ENCODE results near the gene NEK3.

DNA sequence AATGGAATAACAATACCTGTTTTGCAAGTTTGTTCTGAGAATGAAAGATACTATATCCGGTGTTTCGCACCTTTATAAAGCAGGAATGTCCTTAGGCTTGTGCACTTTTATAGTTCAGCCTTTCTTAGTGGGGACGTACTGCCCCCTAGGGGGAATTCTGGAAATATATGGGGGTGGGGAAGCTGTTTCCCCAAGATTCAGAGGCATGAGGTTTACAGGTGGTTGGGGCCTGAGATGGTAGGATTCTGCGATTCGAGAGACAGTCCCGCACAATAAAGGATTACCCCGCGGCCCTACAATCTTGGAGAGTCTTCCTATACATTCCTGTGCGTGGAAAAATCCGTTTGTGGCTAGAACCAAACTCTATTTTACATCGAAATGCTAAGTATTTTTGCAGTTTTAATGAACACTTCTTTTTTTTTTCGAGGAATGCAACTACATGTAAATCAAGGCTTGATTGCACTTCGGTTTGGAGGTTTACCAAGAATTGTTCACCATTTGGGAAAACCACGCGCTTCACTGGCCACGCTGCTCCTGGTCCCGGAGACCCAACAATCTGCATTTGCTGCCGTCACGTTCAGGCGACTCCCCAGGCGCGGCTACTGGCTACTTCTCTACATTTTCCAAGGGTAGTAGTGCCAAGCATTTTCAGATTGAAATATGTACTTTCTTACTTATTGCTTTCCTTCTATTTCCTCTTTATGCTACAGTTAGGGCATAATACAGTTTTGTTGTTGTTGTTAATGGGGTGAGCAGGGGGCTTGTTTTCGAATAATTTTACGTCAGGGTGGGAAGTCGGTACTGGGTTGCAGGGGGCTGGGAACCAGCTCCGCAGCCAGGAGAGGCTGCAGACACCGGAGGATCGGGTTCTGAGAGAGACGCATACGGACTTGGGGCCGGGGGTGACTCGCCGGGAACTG, 31.4 kb downstream of the NEK3 start:
- no peak for TF ChIP-seq POLR2A (IDR thresholded peaks at IDR 0.05)
- TF ChIP-seq, protein P1, sequence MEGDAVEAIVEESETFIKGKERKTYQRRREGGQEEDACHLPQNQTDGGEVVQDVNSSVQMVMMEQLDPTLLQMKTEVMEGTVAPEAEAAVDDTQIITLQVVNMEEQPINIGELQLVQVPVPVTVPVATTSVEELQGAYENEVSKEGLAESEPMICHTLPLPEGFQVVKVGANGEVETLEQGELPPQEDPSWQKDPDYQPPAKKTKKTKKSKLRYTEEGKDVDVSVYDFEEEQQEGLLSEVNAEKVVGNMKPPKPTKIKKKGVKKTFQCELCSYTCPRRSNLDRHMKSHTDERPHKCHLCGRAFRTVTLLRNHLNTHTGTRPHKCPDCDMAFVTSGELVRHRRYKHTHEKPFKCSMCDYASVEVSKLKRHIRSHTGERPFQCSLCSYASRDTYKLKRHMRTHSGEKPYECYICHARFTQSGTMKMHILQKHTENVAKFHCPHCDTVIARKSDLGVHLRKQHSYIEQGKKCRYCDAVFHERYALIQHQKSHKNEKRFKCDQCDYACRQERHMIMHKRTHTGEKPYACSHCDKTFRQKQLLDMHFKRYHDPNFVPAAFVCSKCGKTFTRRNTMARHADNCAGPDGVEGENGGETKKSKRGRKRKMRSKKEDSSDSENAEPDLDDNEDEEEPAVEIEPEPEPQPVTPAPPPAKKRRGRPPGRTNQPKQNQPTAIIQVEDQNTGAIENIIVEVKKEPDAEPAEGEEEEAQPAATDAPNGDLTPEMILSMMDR (IDR thresholded peaks at IDR 0.05): peak; percentile 83 to 87 (median 84)

All from uterus (tissue), 2 donors.